ENCODE results near the gene LHFPL3.

LHFPL3 gene

GRCh38 chr7:104723001-104723400, 394.6 kb downstream of the LHFPL3 start:
- H3K79me2 ChIP-seq (ENCODE audit: control insufficient read depth, low read length): no peaks in the 10 kb centered on the region
- no peaks in the 10 kb centered on the region for H3F3A ChIP-seq (ENCODE audit: control insufficient read depth, insufficient read depth)
- H3K9me2 ChIP-seq (replicated peaks; ENCODE audit: control insufficient read depth, low read length): no peaks in the 10 kb centered on the region
- H3K4me3 ChIP-seq (ENCODE audit: low read length): no peak overlapping the region
- H3K4me2 ChIP-seq (ENCODE audit: low read length): no peak overlapping the region
- H3K4me1 ChIP-seq (ENCODE audit: control insufficient read depth, low read length): no peaks in the 10 kb centered on the region
- no peaks in the 10 kb centered on the region for H3K9me3 ChIP-seq (ENCODE audit: control insufficient read depth, insufficient read depth, low read length)
- TF ChIP-seq EZH2phosphoT487 (IDR thresholded peaks at IDR 0.05; ENCODE audit: borderline replicate concordance, low read length) (no peak), CTCF (IDR thresholded peaks at IDR 0.05; ENCODE audit: low read depth, low read length, poor library complexity, severe bottlenecking) (no peak)
- no peaks in the 10 kb centered on the region for H4K20me1 ChIP-seq (ENCODE audit: control insufficient read depth, insufficient read depth, low read depth, low read length)
- no peak overlapping the region for H3K27ac ChIP-seq (ENCODE audit: low read depth, low read length)
- H3K36me3 ChIP-seq (ENCODE audit: control insufficient read depth, low read length): no peaks in the 10 kb centered on the region
- peaks cover 4% of the 10 kb centered on the region for H3K27me3 ChIP-seq (ENCODE audit: control insufficient read depth, low read length)

GRCh38 chr7:104758504-104758903, 430.1 kb downstream of the LHFPL3 start:
- TF ChIP-seq EZH2phosphoT487 (IDR thresholded peaks at IDR 0.05; ENCODE audit: borderline replicate concordance, low read length) (no peak), CTCF (IDR thresholded peaks at IDR 0.05; ENCODE audit: low read depth, low read length, poor library complexity, severe bottlenecking) (no peak)
- Histone ChIP-seq H3K27me3 (ENCODE audit: control insufficient read depth, low read length) (no peaks in the 10 kb centered on the region), H3K4me1 (ENCODE audit: control insufficient read depth, low read length) (no peaks in the 10 kb centered on the region), H4K20me1 (ENCODE audit: control insufficient read depth, insufficient read depth, low read depth, low read length) (no peaks in the 10 kb centered on the region), H3K9me3 (ENCODE audit: control insufficient read depth, insufficient read depth, low read length) (no peaks in the 10 kb centered on the region), H3K4me3 (ENCODE audit: low read length) (no peak overlapping the region), H3K79me2 (ENCODE audit: control insufficient read depth, low read length) (no peaks in the 10 kb centered on the region), H3K9me2 (replicated peaks; ENCODE audit: control insufficient read depth, low read length) (no peaks in the 10 kb centered on the region), H3K36me3 (ENCODE audit: control insufficient read depth, low read length) (no peaks in the 10 kb centered on the region), H3K27ac (ENCODE audit: low read depth, low read length) (no peak overlapping the region), H3F3A (ENCODE audit: control insufficient read depth, insufficient read depth) (no peaks in the 10 kb centered on the region), H3K4me2 (ENCODE audit: low read length) (no peak overlapping the region)

- H4K20me1 ChIP-seq (ENCODE audit: control insufficient read depth, insufficient read depth, low read depth, low read length): no peaks in the 10 kb centered on the region
- no peaks in the 10 kb centered on the region for H3F3A ChIP-seq (ENCODE audit: control insufficient read depth, insufficient read depth)
- no peaks in the 10 kb centered on the region for H3K9me3 ChIP-seq (ENCODE audit: control insufficient read depth, insufficient read depth, low read length)
- no peak overlapping the region for H3K4me2 ChIP-seq (ENCODE audit: low read length)
- TF ChIP-seq EZH2phosphoT487 (IDR thresholded peaks at IDR 0.05; ENCODE audit: borderline replicate concordance, low read length): no peak
- no peak for TF ChIP-seq CTCF (IDR thresholded peaks at IDR 0.05; ENCODE audit: low read depth, low read length, poor library complexity, severe bottlenecking)
- no peak overlapping the region for H3K4me3 ChIP-seq (ENCODE audit: low read length)
- H3K27me3 ChIP-seq (ENCODE audit: control insufficient read depth, low read length): peaks cover under 1% of the 10 kb centered on the region; the same call in 1 of the 2 replicates
- H3K27ac ChIP-seq (ENCODE audit: low read depth, low read length): no peak overlapping the region
- H3K36me3 ChIP-seq (ENCODE audit: control insufficient read depth, low read length): no peaks in the 10 kb centered on the region
- H3K9me2 ChIP-seq (replicated peaks; ENCODE audit: control insufficient read depth, low read length): no peaks in the 10 kb centered on the region
- H3K4me1 ChIP-seq (ENCODE audit: control insufficient read depth, low read length): no peaks in the 10 kb centered on the region
- H3K79me2 ChIP-seq (ENCODE audit: control insufficient read depth, low read length): no peaks in the 10 kb centered on the region
Measured at GRCh38 chr7:104761892-104762291, 433.5 kb downstream of the LHFPL3 start.

- Histone ChIP-seq H3K79me2 (ENCODE audit: control insufficient read depth, low read length) (no peaks in the 10 kb centered on the region), H3K4me3 (ENCODE audit: low read length) (no peak overlapping the region), H3F3A (ENCODE audit: control insufficient read depth, insufficient read depth) (no peaks in the 10 kb centered on the region)
Measured at GRCh38 chr7:104767113-104767512, 438.7 kb downstream of the LHFPL3 start.

More at GRCh38 chr7:104767113-104767512, 438.7 kb downstream of the LHFPL3 start:
- Histone ChIP-seq H4K20me1 (ENCODE audit: control insufficient read depth, insufficient read depth, low read depth, low read length) (no peaks in the 10 kb centered on the region), H3K9me2 (replicated peaks; ENCODE audit: control insufficient read depth, low read length) (no peaks in the 10 kb centered on the region), H3K4me2 (ENCODE audit: low read length) (no peak overlapping the region), H3K4me1 (ENCODE audit: control insufficient read depth, low read length) (no peaks in the 10 kb centered on the region), H3K27me3 (ENCODE audit: control insufficient read depth, low read length) (peaks cover 3% of the 10 kb centered on the region; the same call in 1 of the 2 replicates), H3K36me3 (ENCODE audit: control insufficient read depth, low read length) (no peaks in the 10 kb centered on the region), H3K9me3 (ENCODE audit: control insufficient read depth, insufficient read depth, low read length) (no peaks in the 10 kb centered on the region), H3K27ac (ENCODE audit: low read depth, low read length) (no peak overlapping the region)
- no peak for TF ChIP-seq EZH2phosphoT487 (IDR thresholded peaks at IDR 0.05; ENCODE audit: borderline replicate concordance, low read length)
- TF ChIP-seq CTCF (IDR thresholded peaks at IDR 0.05; ENCODE audit: low read depth, low read length, poor library complexity, severe bottlenecking): no peak
